Measurements from ENCODE around the gene ELANE. TPM values are rescaled to one million over a fixed set of nuclear protein-coding genes. Genes with fewer than 3 reads are reported as not detected.

The ELANE gene
- polyA plus RNA-seq = 0.09 TPM
- long read RNA-seq, donor 1 = 0 reads
- long read RNA-seq, donor 2 = 0 reads
- long read RNA-seq, donor 3 = 0 reads
- long read RNA-seq, donor 4 = 0 reads
- long read RNA-seq, donor 5, partial matches to known transcripts = 0 of 1 reads
- long read RNA-seq, donor 5, other reads (novel, unspliced or antisense) = 0 of 1 reads
- long read RNA-seq, donor 6 = 0 reads
- long read RNA-seq, donor 7 = 0 reads
- long read RNA-seq, donor 8 = 0 reads
- long read RNA-seq, donor 9 = 0 reads
- long read RNA-seq, donor 10 = 0 reads
- long read RNA-seq, donor 11 = 0 reads

DNA sequence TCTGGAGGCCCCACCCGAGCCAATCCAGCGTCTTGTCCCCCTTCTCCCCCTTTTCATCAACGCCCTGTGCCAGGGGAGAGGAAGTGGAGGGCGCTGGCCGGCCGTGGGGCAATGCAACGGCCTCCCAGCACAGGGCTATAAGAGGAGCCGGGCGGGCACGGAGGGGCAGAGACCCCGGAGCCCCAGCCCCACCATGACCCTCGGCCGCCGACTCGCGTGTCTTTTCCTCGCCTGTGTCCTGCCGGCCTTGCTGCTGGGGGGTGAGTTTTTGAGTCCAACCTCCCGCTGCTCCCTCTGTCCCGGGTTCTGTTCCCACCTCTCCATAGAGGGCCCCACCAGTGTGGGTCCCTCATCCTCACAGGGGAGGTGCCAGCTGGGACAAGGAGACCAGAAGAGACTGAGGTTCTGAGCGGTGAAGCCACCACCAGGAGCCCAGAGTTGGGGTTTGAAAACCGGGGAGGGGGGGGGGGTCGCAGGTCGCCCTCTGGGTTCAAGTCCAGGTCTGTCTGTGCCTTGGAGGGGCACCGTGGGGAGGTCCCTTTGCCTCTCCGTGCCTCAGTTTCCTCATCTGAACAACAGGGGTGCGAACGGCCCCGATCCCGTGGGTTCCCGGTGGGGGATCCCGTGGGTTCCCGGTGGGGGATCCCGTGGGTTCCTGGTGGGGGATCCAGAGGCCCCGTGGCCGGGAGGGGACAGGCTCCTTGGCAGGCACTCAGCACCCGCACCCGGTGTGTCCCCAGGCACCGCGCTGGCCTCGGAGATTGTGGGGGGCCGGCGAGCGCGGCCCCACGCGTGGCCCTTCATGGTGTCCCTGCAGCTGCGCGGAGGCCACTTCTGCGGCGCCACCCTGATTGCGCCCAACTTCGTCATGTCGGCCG is at the start of gene ELANE:
TSS of gene ELANE (plus strand) at position 168 of the 878 bp plus-strand sequence. CDS start at position 194, 26 bp downstream.
- Histone ChIP-seq H3K4me1 (ENCODE audit: control insufficient read depth, insufficient read depth, low read length) (peaks cover 8% of the 10 kb centered on the region), H3K27me3 (ENCODE audit: control insufficient read depth, insufficient read depth, low read length) (peaks cover 49% of the 10 kb centered on the region), H3K36me3 (ENCODE audit: control insufficient read depth, insufficient read depth, low read length) (no peaks in the 10 kb centered on the region), H3K27ac (ENCODE audit: low read length) (no peak within 1 kb of the TSS), H3K4me3 (ENCODE audit: low read length) (no peak within 1 kb of the TSS), H3K9me3 (ENCODE audit: control insufficient read depth, low read depth, low read length) (peaks cover 10% of the 10 kb centered on the region)
- peak in 1 of 2 donors; percentile 1 for DNase-seq
- no CpG with 5 or more reads among the region's 55 CpGs for WGBS (ENCODE audit: insufficient coverage, low lambda C conversion rate)

DNA sequence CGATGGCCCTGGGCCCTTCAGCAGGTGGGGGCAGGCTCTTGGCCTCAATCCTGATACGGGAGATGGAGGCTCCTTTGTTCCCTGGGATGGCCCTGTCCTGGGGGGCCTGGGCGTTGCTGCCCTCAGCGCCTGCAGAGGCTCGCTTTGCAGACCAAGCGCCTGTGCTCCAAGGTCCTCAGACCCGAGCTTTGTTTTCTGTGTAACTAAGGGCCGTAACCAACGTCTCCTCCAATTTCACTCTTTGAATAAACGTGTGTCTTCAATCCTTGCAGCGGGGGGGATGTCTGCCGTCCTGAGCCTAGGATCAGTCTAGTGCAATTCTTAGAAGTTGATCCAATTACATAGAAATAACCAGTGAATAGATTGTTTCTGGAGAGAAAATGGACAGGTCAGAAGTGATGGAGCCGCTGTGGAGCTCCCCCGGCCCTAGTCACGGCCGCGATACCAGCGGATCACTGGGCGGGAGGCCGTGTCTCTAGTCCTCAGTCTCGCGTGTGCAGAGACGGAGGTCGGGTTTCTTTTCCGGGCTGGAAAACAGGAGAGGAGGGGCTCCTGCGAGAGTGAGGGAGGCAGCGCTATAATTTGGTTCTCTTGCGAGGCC is 49.5 kb upstream of the ELANE start:
- no CpG with 5 or more reads among the region's 28 CpGs for WGBS (ENCODE audit: insufficient coverage, low lambda C conversion rate)
- Histone ChIP-seq H3K27ac (ENCODE audit: low read length) (peak overlapping the region; percentile 98), H3K36me3 (ENCODE audit: control insufficient read depth, insufficient read depth, low read length) (peaks cover 85% of the 10 kb centered on the region), H3K4me3 (ENCODE audit: low read length) (peak overlapping the region; percentile 79), H3K9me3 (ENCODE audit: control insufficient read depth, low read depth, low read length) (peaks cover 15% of the 10 kb centered on the region), H3K27me3 (ENCODE audit: control insufficient read depth, insufficient read depth, low read length) (no peaks in the 10 kb centered on the region), H3K4me1 (ENCODE audit: control insufficient read depth, insufficient read depth, low read length) (peaks cover 40% of the 10 kb centered on the region)
- peak in 1 of 2 donors; percentile 30 for DNase-seq

DNA sequence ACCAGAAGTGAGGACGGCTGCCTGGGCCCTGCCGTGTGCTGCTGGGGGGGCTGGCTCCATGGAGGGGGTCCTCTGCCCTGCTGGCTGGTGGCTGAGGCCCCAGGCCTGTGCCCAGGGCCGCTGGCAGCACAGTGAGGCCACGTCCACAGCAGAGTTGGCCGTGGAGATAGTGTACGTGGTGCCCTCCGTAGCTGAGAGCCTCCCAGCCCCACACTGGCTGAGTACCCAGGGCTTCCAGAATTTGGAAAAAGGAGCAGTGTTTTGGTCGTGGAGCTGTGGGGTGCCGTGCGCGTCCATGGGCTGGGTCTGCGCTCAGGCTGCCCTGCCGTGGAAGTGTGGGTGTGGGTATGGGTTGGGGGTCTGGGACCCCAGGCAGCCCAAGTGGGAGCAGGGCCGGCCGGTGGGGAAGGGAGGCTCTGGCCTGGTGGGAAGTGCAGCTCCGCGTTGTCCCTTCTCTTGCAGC is 49.0 kb upstream of the ELANE start:
- Histone ChIP-seq H3K4me1 (ENCODE audit: control insufficient read depth, insufficient read depth, low read length) (peaks cover 40% of the 10 kb centered on the region), H3K27ac (ENCODE audit: low read length) (no peak overlapping the region), H3K36me3 (ENCODE audit: control insufficient read depth, insufficient read depth, low read length) (peaks cover 91% of the 10 kb centered on the region), H3K9me3 (ENCODE audit: control insufficient read depth, low read depth, low read length) (peaks cover 15% of the 10 kb centered on the region), H3K27me3 (ENCODE audit: control insufficient read depth, insufficient read depth, low read length) (no peaks in the 10 kb centered on the region), H3K4me3 (ENCODE audit: low read length) (no peak overlapping the region)
- DNase-seq = peak in 1 of 2 donors; percentile 3
- WGBS (ENCODE audit: insufficient coverage, low lambda C conversion rate) = no CpG with 5 or more reads among the region's 17 CpGs

DNA sequence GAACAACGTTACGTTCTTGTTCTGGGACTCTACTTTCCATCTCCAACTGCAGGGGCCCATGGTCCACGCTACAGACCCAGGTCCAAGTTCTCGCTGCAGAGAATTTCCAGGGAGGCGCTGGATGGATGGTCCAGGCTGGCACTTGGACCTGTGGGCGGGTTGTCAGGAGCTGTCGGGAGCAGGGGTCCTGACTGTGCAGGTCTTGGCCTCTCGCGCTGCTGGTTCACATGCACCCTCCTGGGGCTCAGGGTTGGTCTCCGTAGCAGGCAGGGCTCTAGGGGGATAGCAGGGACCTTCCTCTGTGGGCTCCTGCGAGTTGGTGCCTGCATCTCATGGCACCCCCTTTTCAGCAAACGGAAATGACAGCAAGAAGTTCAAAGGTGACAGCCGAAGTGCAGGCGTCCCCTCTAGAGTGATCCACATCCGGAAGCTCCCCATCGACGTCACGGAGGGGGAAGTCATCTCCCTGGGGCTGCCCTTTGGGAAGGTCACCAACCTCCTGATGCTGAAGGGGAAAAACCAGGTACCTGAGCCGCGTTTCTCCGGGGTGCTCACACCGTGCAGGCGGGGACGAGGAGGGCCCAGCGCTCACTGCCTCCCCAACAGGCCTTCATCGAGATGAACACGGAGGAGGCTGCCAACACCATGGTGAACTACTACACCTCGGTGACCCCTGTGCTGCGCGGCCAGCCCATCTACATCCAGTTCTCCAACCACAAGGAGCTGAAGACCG is 48.3 kb upstream of the ELANE start:
- H3K36me3 ChIP-seq (ENCODE audit: control insufficient read depth, insufficient read depth, low read length) = peaks cover 95% of the 10 kb centered on the region

DNA sequence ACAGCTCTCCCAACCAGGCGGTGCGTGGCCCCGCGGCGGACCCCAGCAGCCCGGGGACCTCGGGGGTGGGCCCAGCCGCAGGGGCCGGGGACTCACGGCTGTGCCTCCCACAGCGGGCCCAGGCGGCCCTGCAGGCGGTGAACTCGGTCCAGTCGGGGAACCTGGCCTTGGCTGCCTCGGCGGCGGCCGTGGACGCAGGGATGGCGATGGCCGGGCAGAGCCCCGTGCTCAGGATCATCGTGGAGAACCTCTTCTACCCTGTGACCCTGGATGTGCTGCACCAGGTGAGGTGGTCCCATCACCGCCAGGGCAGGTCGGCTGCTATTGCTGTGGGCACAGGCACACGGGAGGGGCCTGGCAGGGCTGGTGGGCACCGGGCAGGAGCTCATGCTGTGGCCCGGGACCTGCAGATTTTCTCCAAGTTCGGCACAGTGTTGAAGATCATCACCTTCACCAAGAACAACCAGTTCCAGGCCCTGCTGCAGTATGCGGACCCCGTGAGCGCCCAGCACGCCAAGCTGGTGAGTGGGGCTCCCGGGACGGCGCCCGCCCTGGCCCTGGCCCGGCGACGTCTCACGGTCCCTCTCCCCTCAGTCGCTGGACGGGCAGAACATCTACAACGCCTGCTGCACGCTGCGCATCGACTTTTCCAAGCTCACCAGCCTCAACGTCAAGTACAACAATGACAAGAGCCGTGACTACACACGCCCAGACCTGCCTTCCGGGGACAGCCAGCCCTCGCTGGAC is 47.5 kb upstream of the ELANE start:
- H3K27me3 ChIP-seq (ENCODE audit: control insufficient read depth, insufficient read depth, low read length) = no peaks in the 10 kb centered on the region

More for the DNA sequence above, 48.3 kb upstream of the ELANE start:
- Histone ChIP-seq H3K27me3 (ENCODE audit: control insufficient read depth, insufficient read depth, low read length) (no peaks in the 10 kb centered on the region), H3K9me3 (ENCODE audit: control insufficient read depth, low read depth, low read length) (peaks cover 15% of the 10 kb centered on the region), H3K4me3 (ENCODE audit: low read length) (no peak overlapping the region), H3K4me1 (ENCODE audit: control insufficient read depth, insufficient read depth, low read length) (peaks cover 40% of the 10 kb centered on the region), H3K27ac (ENCODE audit: low read length) (no peak overlapping the region)
- no CpG with 5 or more reads among the region's 31 CpGs for WGBS (ENCODE audit: insufficient coverage, low lambda C conversion rate)
- DNase-seq = peak in 1 of 2 donors; percentile 9

DNA sequence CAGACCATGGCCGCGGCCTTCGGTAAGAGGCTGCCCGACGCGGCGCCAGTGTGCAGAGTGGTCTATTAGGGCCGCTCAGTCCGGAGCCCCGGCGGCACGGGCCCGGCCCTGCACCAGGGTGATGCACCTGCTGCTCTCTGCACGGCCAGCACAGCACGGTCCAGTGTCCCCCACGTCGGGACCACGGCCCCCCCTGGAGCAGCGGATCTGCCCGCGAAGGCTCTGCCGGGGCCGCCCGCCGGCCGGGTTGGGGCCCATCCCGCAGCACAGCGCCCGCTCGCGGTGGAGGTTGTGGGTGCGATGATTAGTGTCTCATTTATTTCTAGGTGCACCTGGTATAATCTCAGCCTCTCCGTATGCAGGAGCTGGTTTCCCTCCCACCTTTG is 46.9 kb upstream of the ELANE start:
- no CpG with 5 or more reads among the region's 33 CpGs for WGBS (ENCODE audit: insufficient coverage, low lambda C conversion rate)
- Histone ChIP-seq H3K4me1 (ENCODE audit: control insufficient read depth, insufficient read depth, low read length) (peaks cover 31% of the 10 kb centered on the region), H3K9me3 (ENCODE audit: control insufficient read depth, low read depth, low read length) (peaks cover 15% of the 10 kb centered on the region), H3K27ac (ENCODE audit: low read length) (no peak overlapping the region), H3K4me3 (ENCODE audit: low read length) (no peak overlapping the region), H3K36me3 (ENCODE audit: control insufficient read depth, insufficient read depth, low read length) (peaks cover 97% of the 10 kb centered on the region), H3K27me3 (ENCODE audit: control insufficient read depth, insufficient read depth, low read length) (no peaks in the 10 kb centered on the region)
- peak in 1 of 2 donors; percentile 1 for DNase-seq

More for the DNA sequence above, 47.5 kb upstream of the ELANE start:
- DNase-seq = peak in 1 of 2 donors; percentile 2
- no peak overlapping the region for H3K27ac ChIP-seq (ENCODE audit: low read length)
- no peak overlapping the region for H3K4me3 ChIP-seq (ENCODE audit: low read length)
- peaks cover 36% of the 10 kb centered on the region for H3K4me1 ChIP-seq (ENCODE audit: control insufficient read depth, insufficient read depth, low read length)
- WGBS (ENCODE audit: insufficient coverage, low lambda C conversion rate) = no CpG with 5 or more reads among the region's 53 CpGs
- peaks cover 95% of the 10 kb centered on the region for H3K36me3 ChIP-seq (ENCODE audit: control insufficient read depth, insufficient read depth, low read length)
- H3K9me3 ChIP-seq (ENCODE audit: control insufficient read depth, low read depth, low read length) = peaks cover 15% of the 10 kb centered on the region

DNA sequence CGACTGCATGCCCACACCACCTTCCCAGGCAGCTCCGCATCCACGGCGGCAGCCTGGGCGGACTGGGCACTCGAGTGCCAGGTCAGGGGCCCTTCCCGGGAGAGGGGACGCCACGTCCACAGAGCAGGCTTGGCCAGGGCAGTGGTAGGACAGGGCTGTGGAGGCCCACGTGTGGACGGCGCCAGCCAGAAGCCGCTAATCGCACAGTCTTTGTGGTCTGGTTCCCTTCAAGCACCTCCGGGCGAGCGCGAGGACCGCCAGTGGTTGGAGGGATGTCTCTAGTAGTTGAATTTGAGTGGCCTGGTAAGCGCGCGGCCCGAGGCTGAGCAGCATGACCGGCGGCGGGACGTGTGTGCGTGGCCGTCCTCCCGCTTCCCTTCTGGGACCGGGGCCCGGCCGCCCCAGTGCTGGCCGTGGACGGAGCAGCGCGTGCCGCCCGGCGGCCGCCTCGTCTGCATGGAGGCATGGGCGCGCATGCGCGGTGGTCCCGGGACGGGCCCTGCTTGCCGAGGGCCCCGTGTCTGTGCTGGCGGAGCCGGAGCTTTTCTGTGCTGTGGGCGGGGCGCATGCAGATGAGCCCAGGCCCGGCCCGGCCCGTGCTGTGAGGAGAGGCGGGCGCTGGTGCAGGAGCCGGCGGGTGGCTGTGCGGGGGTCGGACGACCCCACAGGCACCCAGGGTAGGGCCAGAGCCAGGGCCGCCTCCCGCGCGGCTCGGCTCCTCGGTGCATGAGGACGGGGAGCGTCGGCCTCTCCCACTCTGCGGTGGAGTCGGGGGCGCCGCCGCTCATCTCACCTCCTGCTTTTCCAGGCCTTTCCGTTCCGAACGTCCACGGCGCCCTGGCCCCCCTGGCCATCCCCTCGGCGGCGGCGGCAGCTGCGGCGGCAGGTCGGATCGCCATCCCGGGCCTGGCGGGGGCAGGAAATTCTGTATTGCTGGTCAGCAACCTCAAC is 46.2 kb upstream of the ELANE start:
- H3K36me3 ChIP-seq (ENCODE audit: control insufficient read depth, insufficient read depth, low read length) = peaks cover 97% of the 10 kb centered on the region
- peak in 1 of 2 donors; percentile 1 for DNase-seq
- peaks cover 16% of the 10 kb centered on the region for H3K9me3 ChIP-seq (ENCODE audit: control insufficient read depth, low read depth, low read length)
- H3K4me3 ChIP-seq (ENCODE audit: low read length) = no peak overlapping the region
- peaks cover 25% of the 10 kb centered on the region for H3K4me1 ChIP-seq (ENCODE audit: control insufficient read depth, insufficient read depth, low read length)
- WGBS (ENCODE audit: insufficient coverage, low lambda C conversion rate) = no CpG with 5 or more reads among the region's 93 CpGs
- H3K27me3 ChIP-seq (ENCODE audit: control insufficient read depth, insufficient read depth, low read length) = no peaks in the 10 kb centered on the region
- no peak overlapping the region for H3K27ac ChIP-seq (ENCODE audit: low read length)

DNA sequence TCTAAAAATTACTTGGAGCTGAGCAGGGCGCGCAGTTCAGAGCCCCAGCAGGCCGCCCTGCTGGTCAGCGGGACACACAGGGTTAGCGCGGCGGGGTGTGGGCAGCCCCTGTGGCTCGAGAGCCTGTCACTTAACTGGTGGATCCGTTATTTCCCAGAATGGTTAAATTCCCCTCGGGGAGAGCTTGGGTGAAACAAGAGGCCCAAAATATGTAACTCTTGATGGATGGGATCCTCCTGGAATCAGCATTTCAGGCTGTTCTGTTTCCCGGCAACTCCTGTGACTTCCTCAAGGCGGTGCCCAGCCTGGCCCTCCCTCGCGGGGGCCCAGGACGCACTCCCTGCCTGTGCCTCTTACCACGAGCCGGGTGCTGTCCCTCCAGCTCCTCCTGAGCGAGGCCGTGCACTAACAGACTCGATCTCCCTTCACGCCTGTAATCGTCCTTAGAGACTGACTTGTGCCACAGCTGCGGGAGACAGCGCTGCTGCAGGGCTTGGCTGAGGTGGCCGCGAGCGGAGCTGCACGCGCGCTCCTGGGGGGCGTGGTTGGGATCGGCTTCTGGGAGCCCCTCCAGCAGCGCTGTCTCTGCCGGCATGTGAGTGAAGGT is 45.2 kb upstream of the ELANE start:
- H3K36me3 ChIP-seq (ENCODE audit: control insufficient read depth, insufficient read depth, low read length) = peaks cover 96% of the 10 kb centered on the region
- WGBS (ENCODE audit: insufficient coverage, low lambda C conversion rate) = no CpG with 5 or more reads among the region's 34 CpGs
- peak in 1 of 2 donors; percentile 3 for DNase-seq

More for the DNA sequence above, 45.2 kb upstream of the ELANE start:
- Histone ChIP-seq H3K27me3 (ENCODE audit: control insufficient read depth, insufficient read depth, low read length) (no peaks in the 10 kb centered on the region), H3K9me3 (ENCODE audit: control insufficient read depth, low read depth, low read length) (peaks cover 20% of the 10 kb centered on the region), H3K4me1 (ENCODE audit: control insufficient read depth, insufficient read depth, low read length) (peaks cover 14% of the 10 kb centered on the region), H3K4me3 (ENCODE audit: low read length) (no peak overlapping the region), H3K27ac (ENCODE audit: low read length) (no peak overlapping the region)

All from large intestine (tissue), 12 donors.